GM10248 (cell line): ENCODE measurements around the gene TEX261.
"Not testable (repeated sequence)": the region's sequence is repeated elsewhere in the genome, so short reads cannot be mapped to it uniquely, and the experiment has no call there.

Experiments used
- CTCF ChIA-PET: fragments of 300-600 bp; sonication (Branson Sonifier 250); formaldehyde crosslinking; extraction: SDS; loops from one replicate; lab custom pipeline; 2021; ENCODE audit warnings: antibody characterized with exemption; lab: Yijun Ruan, JAX
- POLR2A ChIA-PET: fragments of 350-650 bp; sonication (Branson Sonifier 250); formaldehyde crosslinking; extraction: SDS; loops from one replicate; lab custom pipeline; 2020; ENCODE audit warnings: antibody characterized with exemption; lab: Yijun Ruan, JAX
- DNase-seq: peaks from one replicate; pipeline ENCODE4 v3.0.0; 2012; ENCODE audit errors: extremely low spot score
- CTCF ChIP-seq: IDR thresholded peaks from 2 replicates; pipeline ENCODE4 v1.5.1; 2012; ENCODE audit warnings: mild to moderate bottlenecking, low read depth; ENCODE audit errors: extremely low read depth, missing control alignments, control extremely low read depth

The TEX261 gene

DNA sequence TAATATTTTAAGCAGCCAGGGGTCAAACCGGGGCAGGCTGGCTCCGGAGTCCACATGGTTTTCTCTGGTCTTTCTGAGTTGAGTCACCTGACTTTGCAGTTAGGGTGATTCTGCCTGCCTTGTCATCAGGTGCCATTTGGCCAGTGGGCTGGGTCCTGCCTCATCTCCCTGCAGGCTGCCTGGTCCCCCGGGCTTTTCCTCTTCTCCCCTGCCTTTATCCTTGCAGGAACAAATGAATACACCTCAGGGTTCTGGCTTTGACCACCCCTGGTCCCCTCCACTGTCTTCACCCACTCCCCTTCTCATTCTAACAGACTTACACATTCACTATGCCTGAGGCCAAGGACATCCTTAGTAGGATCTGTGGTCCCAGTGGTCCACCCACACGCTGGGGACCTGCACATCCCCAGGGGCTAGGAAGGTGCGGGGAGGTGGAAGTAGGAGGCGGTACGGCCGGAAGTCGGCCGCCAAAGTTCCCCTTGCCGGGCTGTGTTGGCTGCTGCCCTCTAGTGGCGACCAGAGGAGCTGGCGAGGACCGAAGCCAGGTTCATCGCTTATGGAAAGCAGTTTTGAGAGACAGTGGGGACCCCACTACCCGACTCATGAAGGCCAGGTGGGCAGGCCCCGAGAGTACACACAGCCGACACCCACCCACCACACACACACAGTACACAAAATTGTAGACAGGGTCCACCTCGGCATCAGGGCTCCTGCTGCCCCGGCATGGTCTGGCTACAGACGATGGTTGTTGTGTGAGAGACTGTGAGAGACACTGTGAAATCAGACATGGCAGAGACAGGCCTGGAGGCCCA, 6.3 kb upstream of the TEX261 start:
- POLR2A ChIA-PET: no interaction called here

GRCh38 chr2:70999931-71000330, 5.3 kb upstream of the TEX261 start:
- POLR2A ChIA-PET, DNase-seq: not testable (repeated sequence)
- CTCF ChIA-PET: interaction anchor here (1.1 to 10.1 kb wide), 6 partner anchors 8 to 35 kb away, joined by 3 to 138 read pairs (median 12); partner anchors contain the start of gene ANKRD53

More for the DNA sequence above, 6.3 kb upstream of the TEX261 start:
- CTCF ChIA-PET: interaction anchor here (0.8 to 10.1 kb wide), 27 partner anchors 9 to 700 kb away, joined by 3 to 138 read pairs (median 5); partner anchors contain the start of genes ANKRD53, FAM136A and NAGK
- peak; percentile 87 for DNase-seq
- peak; percentile 94 for TF ChIP-seq CTCF

DNA sequence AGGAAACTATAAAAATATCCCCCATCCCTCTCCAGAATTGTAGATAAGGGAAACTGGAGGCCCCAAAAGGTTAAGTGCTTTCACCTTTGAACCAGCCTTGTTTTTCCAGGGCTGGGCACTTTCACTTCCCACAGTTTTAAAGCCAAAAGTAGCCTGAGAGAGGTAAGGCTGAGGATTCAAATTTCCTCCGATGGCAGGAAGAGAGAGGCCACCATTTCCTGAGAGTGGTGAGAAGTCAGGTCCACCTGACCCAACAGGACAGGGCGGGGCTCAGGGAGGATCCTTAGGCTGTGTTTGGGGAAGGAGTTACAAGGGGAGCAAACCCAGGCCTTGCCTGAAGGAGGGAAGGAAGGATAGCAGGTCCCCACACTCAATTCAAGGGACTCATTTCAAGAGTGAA, 4.7 kb upstream of the TEX261 start:
- ChIA-PET POLR2A (no interaction called here), CTCF (interaction anchor here (1.0 to 10.1 kb wide), 5 partner anchors 10 to 34 kb away, joined by 3 to 138 read pairs (median 4); partner anchors contain the start of gene ANKRD53)
- DNase-seq: no peak
- no peak for TF ChIP-seq CTCF

DNA sequence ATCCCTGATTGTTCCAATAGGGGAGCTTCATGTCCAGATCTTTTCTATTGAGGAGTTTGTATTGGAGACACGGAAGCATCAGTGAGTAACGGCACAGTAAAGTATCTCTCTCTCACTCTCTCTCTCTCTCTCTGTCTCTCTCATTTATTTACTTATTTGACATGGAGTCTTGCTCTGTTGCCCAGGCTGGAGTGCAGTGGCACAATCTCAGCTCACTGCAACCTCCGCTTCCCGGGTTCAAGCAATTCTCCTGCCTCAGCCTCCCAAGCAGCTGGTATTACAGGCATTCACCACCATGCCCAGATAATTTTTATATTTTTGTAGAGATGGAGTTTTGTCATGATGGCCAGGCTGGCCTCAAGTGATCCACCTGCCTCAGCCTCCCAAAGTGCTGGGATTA, 4.2 kb upstream of the TEX261 start:
- DNase-seq, POLR2A ChIA-PET: not testable (repeated sequence)
- CTCF ChIA-PET: interaction anchor here (1.0 to 1.3 kb wide), 3 partner anchors 9 to 34 kb away, joined by 3 to 8 read pairs (median 4); no protein-coding TSS in a partner anchor

DNA sequence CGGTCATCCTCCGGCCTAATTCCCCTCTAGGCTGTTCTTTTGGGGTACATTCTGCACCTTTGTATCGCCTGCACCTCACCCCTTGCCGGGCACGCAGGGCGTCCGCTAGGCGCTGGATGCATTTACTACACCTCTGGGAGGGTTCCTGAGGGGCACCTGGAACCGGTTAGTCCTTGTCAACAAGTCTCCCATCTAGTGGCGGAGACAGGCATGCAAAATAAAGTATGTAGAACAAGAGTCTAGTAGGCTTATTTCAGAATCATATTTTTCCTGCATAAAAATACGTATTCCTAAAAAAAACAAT, 705 bp upstream of the TEX261 start:
- POLR2A ChIA-PET: no interaction called here
- CTCF ChIA-PET: no interaction called here
- DNase-seq: peak; percentile 59
- peak; percentile 46 for TF ChIP-seq CTCF

DNA sequence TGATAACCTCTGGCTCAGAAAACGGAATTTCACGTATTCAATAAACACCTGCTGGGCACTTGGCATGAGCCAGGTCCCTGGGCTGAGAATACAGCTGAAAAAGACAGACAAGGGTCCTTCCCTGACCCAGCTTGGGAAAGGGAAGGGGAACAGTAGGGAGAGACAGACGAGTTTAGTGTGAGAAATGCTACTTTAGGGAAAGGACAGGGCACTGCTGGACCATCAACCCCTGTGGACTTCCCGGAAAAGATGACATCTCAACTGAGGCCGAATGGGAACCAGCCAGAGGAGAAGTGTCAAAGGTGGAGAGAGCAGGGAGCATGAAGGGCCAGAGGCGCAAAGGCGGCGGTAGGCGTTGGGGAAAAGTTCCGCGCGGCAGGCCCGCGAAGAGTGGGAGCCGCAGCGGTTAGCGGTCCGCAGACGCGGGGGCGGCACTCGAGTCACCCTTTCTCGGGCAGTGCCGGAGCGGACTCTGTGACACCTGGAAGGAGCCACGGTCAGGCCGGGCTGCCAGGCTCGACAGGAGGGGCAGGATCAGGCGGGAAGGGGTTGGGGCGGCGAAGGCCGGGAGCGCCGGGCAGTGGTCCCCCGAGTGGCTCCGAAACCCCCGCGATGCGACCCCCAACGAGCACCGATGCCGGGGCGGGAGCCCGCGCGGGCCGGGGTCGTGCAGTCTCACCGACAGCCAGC, 519 bp downstream of the TEX261 start:
- no peak for TF ChIP-seq CTCF
- CTCF ChIA-PET: interaction anchor here (1.0 to 2.9 kb wide), 5 partner anchors 10 to 77 kb away, joined by 3 to 32 read pairs (median 3); partner anchors contain the start of gene ANKRD53
- POLR2A ChIA-PET: no interaction called here

GRCh38 chr2:70992945-70993853, 1.5 kb downstream of the TEX261 start:
- POLR2A ChIA-PET: no interaction called here
- TF ChIP-seq CTCF: no peak
- DNase-seq: peak; percentile 5
- CTCF ChIA-PET: interaction anchor here (1.1 to 2.9 kb wide), 6 partner anchors 8 to 339 kb away, joined by 3 to 32 read pairs (median 4); partner anchors contain the start of gene ANKRD53

More for the DNA sequence above, 519 bp downstream of the TEX261 start:
- peak; percentile 50 for DNase-seq
